Measurements from ENCODE around the gene OLIG1.

GRCh38 chr21:33053951-33054350 is 16.0 kb upstream of the OLIG1 start:
- TF ChIP-seq CTCF (conservative IDR thresholded peaks at IDR 0.05 in 1 of 2, IDR thresholded peaks at IDR 0.05 in 1 of 2; ENCODE audit: extremely low read depth in 1 of 2, insufficient read depth in 1 of 2, low read depth in 1 of 2, low read length in 2 of 2) = no peak
- no peak for TF ChIP-seq EZH2 (IDR thresholded peaks at IDR 0.05; ENCODE audit: borderline replicate concordance, low read length)
